KOPT-K1 (cell line): ENCODE data around the gene FSD1.
A peak's percentile ranks its signal among the peaks of the same experiment; 100 is the strongest.

Experiments
- H3K27ac ChIP-seq: fragments of 200-600 bp; sonication (generic); 2 replicates; pipeline ENCODE4 v1.5.1; 2016; ENCODE audit warnings: antibody characterized with exemption, mild to moderate bottlenecking, low read depth, low read length; ENCODE audit not compliant: poor library complexity, severe bottlenecking
- H3K36me3 ChIP-seq: fragments of 200-600 bp; sonication (generic); 2 replicates; pipeline ENCODE4 v1.5.1; 2017; ENCODE audit warnings: antibody characterized with exemption, mild to moderate bottlenecking, low read length, moderate library complexity; ENCODE audit not compliant: insufficient read depth
- H3K9me3 ChIP-seq: fragments of 200-600 bp; sonication (generic); 2 replicates; pipeline ENCODE4 v1.5.1; 2017; ENCODE audit warnings: antibody characterized with exemption, low read length, mild to moderate bottlenecking; ENCODE audit not compliant: insufficient read depth, poor library complexity, severe bottlenecking

The FSD1 gene

GRCh38 chr19:4298810-4299550 lies 5.4 kb upstream of the FSD1 start:
- Histone ChIP-seq H3K27ac (no peak overlapping the region), H3K9me3 (no peaks in the 10 kb centered on the region), H3K36me3 (no peaks in the 10 kb centered on the region)

- no peak overlapping the region for H3K27ac ChIP-seq
- no peaks in the 10 kb centered on the region for H3K36me3 ChIP-seq
Observed at GRCh38 chr19:4300589-4300988, 3.8 kb upstream of the FSD1 start.

DNA sequence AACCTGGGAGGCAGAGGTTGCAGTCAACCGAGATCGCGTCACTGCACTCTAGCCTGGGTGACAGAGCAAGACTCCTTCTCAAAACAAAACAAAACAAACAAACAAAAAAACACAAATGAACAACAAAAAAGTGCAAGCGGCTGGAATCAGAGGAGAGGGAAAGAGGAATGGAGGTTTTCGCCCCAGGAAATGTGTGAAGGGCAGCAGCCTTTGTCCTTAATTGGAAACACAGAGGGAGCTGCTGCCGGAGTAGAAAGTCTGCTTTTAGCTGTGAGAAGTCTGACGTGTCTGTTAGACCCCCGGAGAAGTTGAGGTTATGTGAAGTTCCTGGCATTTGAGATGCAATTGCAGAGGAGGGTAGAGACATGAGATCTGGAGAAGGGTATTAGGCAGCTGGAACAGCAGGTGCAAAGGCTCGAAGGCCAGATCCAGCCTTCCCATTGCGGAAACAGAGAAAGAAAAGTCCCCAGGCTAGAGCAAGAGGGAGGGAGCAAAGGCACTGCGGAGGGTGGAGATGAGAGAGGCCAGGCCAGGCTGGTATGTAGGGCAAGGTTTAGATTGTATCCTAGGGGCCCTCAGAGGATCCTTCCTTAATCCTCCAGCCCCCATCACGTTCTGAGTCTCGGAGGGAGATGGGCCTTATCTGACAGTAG lies 2.7 kb upstream of the FSD1 start:
- Histone ChIP-seq H3K36me3 (no peaks in the 10 kb centered on the region), H3K27ac (peak overlapping the region; percentile 38), H3K9me3 (no peaks in the 10 kb centered on the region)

More at GRCh38 chr19:4300589-4300988, 3.8 kb upstream of the FSD1 start:
- no peaks in the 10 kb centered on the region for H3K9me3 ChIP-seq

- no peaks in the 10 kb centered on the region for H3K36me3 ChIP-seq
- no peaks in the 10 kb centered on the region for H3K9me3 ChIP-seq
- peak within 1 kb of the TSS; percentile 38 for H3K27ac ChIP-seq
Observed at GRCh38 chr19:4302243-4302640, 2.2 kb upstream of the FSD1 start, which contains the start of gene TMIGD2. TMIGD2 (minus strand) TSS chr19:4302389; CDS start chr19:4302385, 4 bp downstream.

- Histone ChIP-seq H3K27ac (no peak overlapping the region), H3K9me3 (no peaks in the 10 kb centered on the region), H3K36me3 (no peaks in the 10 kb centered on the region)
Observed at GRCh38 chr19:4303819-4304537, 420 bp upstream of the FSD1 start.

DNA sequence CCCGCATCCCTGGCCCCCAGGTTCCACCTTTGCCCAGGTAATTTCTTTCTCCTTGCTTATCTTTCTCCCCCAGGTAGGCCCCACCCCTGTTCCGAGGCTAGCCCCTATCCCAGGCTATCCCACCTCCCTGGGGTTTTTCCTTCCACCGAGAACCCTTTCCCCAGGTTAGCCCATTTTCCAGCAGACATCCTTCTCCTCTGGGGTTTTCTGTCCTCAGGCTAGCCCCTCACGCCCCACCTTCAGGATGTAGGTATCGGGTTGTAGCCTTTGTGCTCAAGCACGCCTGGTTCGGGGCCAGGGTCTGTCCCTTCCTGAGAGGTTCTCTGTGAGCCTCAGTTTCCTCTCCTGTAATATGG lies 837 bp downstream of the FSD1 start:
- Histone ChIP-seq H3K36me3 (no peaks in the 10 kb centered on the region), H3K9me3 (no peaks in the 10 kb centered on the region), H3K27ac (no peak overlapping the region)

GRCh38 chr19:4305659-4306058 lies 1.3 kb downstream of the FSD1 start:
- Histone ChIP-seq H3K36me3 (no peaks in the 10 kb centered on the region), H3K27ac (no peak overlapping the region), H3K9me3 (no peaks in the 10 kb centered on the region)

- H3K36me3 ChIP-seq = no peaks in the 10 kb centered on the region
- no peak overlapping the region for H3K27ac ChIP-seq
- no peaks in the 10 kb centered on the region for H3K9me3 ChIP-seq
Observed at GRCh38 chr19:4310247-4311121, 6.1 kb downstream of the FSD1 start.

DNA sequence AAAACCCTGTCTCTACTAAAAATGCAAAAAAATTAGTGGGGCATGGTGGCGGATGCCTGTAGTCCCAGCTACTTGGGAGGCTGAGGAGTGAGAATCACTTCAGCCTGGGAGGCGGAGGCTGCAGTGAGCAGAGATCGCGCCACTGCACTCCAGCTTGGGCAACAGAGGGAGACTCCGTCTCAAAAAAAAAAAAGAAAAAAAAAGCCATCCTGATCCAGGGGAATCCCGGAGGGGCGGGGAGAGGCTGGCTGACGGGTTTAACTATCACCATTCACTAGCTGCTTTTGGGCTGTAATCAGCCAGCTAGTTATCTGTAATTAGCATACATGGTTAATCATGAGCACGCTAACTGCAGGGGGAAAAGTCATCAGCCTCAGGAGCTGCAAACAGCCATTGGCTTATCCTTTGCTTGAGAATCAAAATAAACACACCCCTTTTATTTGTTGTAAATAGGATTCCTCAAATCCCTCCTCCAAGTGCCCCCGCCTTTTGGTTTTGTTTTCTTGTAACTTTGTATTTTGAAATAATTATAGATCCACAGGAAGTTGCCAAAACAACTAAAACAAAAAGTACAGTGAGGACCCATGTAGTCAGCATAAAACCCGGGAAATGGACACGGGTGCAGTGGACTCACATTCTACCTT lies 9.6 kb downstream of the FSD1 start:
- Histone ChIP-seq H3K27ac (no peak overlapping the region), H3K36me3 (no peaks in the 10 kb centered on the region), H3K9me3 (no peaks in the 10 kb centered on the region)

DNA sequence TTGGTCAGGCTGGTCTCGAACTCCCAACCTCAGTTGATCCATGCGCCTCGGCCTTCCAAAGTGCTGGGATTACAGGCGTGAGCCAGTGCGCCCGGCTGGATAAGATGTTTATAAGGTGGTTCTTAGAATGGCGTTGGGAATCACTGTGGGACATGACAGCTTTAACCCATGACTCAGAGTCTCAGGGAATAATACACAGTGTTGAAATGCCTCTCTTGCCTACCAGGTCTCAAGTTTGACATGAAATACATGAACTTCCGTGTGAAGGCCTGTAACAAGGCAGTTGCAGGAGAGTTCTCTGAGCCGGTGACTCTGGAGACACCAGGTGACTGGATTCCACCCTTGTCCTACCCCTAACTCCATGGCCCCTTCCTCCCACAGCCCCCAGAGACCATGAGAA lies 12.6 kb downstream of the FSD1 start:
- no peak overlapping the region for H3K27ac ChIP-seq
- H3K9me3 ChIP-seq = no peaks in the 10 kb centered on the region

DNA sequence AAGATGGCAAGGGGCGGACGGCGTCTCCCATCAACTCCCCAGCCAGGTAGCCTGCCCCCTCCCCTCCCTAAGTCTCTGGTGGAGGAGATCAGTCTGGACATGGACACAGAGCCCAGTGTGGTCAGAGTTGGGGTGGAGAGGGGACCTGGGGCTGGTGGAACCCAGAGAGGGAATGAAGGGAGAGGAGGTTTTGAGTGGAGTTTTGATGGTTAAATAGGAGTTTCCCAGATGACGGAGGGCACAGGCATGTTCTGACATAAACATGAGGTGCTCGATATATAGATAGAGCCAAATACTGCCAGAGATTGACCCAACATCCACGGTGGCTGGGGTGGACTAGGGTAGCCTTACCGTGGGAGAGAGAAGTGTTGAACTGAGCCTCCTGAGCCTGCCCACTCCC lies 14.1 kb downstream of the FSD1 start:
- no peaks in the 10 kb centered on the region for H3K36me3 ChIP-seq
- no peaks in the 10 kb centered on the region for H3K9me3 ChIP-seq
- H3K27ac ChIP-seq = no peak overlapping the region

More for the DNA sequence above, 12.6 kb downstream of the FSD1 start:
- no peaks in the 10 kb centered on the region for H3K36me3 ChIP-seq

- Histone ChIP-seq H3K9me3 (no peaks in the 10 kb centered on the region), H3K36me3 (no peaks in the 10 kb centered on the region), H3K27ac (no peak overlapping the region)
Observed at GRCh38 chr19:4319067-4319718, 14.8 kb downstream of the FSD1 start.

GRCh38 chr19:4320419-4320818 lies 16.0 kb downstream of the FSD1 start:
- Histone ChIP-seq H3K36me3 (no peaks in the 10 kb centered on the region), H3K9me3 (no peaks in the 10 kb centered on the region), H3K27ac (no peak overlapping the region)
